T-helper 1 cell treated with Interleukin-12 subunit alpha and Interleukin-12 subunit beta and Interleukin-4 antibody, amounts not matched to agents 30 μg/mL and 1 μg/mL, for 36 hours (primary cell): Measurements from ENCODE around the gene ISOC1.
A peak's percentile ranks its signal among the peaks of the same experiment; 100 is the strongest.

Experiments
- H3K27ac Mint-ChIP-seq: one replicate; pipeline ENCODE4 v1.8.0; 2021; ENCODE audit warnings: mild to moderate bottlenecking, mixed read lengths
- H3K27me3 Mint-ChIP-seq: one replicate; pipeline ENCODE4 v1.8.0; 2021; ENCODE audit warnings: low read depth, mixed read lengths
- H3K36me3 Mint-ChIP-seq: one replicate; pipeline ENCODE4 v1.8.0; 2021; ENCODE audit warnings: low read depth, mixed read lengths
- H3K4me1 Mint-ChIP-seq: one replicate; pipeline ENCODE4 v1.8.0; 2021; ENCODE audit warnings: low read depth, mixed read lengths
- H3K4me3 Mint-ChIP-seq: one replicate; pipeline ENCODE4 v1.8.0; 2021; ENCODE audit warnings: mild to moderate bottlenecking, moderate library complexity, mixed read lengths
- H3K9me3 Mint-ChIP-seq: one replicate; pipeline ENCODE4 v1.8.0; 2021; ENCODE audit warnings: mixed read lengths

ISOC1 gene

DNA sequence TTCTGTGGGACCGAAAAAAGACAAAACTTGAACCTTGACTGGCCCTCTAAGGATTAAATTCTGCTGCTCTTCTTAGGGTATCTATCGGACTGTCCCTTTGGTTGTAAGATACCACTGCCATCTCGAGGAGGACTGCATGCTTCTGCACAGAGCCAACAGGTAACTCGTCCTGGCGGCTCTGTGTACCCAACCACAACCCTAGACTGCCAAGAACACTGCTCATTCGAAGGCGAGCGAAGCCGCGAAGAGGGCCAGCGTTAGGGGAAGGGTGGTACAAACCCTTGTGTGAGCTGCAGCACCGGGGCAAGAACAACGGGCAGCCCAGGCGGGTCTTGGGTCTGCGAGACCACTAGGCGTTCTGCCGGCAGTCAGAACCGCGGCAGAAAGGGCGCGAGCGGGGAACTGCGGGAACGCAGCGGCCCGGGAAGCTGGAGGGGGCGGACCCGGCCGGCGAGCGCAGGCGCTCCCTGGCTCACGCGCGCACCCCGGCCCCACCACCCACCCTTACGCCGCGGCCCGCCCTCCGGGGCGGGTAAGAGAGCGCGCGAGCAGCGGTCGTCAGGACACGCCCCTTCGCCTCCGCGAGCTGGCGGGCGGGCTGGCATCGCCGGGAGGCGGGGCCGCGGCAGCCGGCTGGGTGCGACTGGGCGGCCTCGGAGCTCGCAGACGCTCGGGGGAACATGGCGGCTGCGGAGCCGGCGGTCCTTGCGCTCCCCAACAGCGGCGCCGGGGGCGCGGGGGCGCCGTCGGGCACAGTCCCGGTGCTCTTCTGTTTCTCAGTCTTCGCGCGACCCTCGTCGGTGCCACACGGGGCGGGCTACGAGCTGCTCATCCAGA lies at the start of gene ISOC1:
TSS of gene ISOC1 (plus strand) at position 663 of the 837 bp plus-strand sequence. CDS start at position 681, 18 bp downstream.
- H3K27me3 Mint-ChIP-seq = peaks cover 23% of the 10 kb centered on the region
- no peaks in the 10 kb centered on the region for H3K36me3 Mint-ChIP-seq
- peak within 1 kb of the TSS; percentile 84 for H3K4me3 Mint-ChIP-seq
- peak within 1 kb of the TSS; percentile 49 for H3K27ac Mint-ChIP-seq
- H3K4me1 Mint-ChIP-seq = peaks cover 18% of the 10 kb centered on the region
- H3K9me3 Mint-ChIP-seq = no peaks in the 10 kb centered on the region

DNA sequence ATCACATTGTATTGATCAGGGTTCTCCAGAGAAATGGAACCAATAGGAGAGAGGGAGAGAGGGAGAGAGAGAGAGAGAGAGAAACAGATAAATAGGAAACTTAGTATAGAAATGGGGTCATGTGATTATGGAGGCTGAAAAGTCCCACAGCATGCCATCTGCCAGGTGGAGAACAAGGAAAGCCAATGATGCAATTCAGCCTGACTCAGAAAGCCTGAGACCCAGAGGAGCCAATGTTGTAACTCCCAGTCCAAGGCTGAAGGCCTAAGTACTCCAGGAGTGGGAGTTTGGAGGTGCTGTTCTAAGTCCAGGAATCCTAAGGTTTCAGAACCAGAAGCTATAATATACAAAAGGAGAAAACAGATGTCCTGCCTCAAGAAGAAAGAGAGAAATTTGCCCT lies 48.4 kb upstream of the ISOC1 start:
- H3K4me3 Mint-ChIP-seq = no peak overlapping the region
- no peak overlapping the region for H3K27ac Mint-ChIP-seq
- no peaks in the 10 kb centered on the region for H3K36me3 Mint-ChIP-seq

DNA sequence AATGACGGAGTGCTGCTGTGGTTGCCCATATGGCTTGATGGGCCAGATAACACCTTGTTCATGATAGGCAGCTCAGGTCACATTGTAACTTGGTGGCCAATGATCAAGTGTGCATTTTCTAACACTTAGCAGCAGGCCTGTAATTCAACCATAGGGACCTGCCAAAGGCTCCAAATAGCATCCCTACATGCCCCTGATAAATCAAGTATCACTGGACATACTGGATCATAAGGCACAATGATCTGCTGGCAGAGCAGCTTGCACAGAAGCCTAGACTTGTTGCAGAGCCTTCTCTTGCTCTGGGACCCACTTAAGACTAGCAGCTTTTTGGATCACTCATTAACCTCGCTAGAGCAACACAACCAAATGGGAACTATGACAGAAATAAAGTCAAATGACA lies 46.0 kb upstream of the ISOC1 start:
- Mint-ChIP-seq H3K4me3 (no peak overlapping the region), H3K4me1 (no peaks in the 10 kb centered on the region), H3K9me3 (peaks cover 8% of the 10 kb centered on the region), H3K36me3 (no peaks in the 10 kb centered on the region), H3K27me3 (no peaks in the 10 kb centered on the region), H3K27ac (no peak overlapping the region)

More for the DNA sequence above, 48.4 kb upstream of the ISOC1 start:
- H3K4me1 Mint-ChIP-seq = no peaks in the 10 kb centered on the region
- no peaks in the 10 kb centered on the region for H3K27me3 Mint-ChIP-seq
- H3K9me3 Mint-ChIP-seq = peaks cover 8% of the 10 kb centered on the region

DNA sequence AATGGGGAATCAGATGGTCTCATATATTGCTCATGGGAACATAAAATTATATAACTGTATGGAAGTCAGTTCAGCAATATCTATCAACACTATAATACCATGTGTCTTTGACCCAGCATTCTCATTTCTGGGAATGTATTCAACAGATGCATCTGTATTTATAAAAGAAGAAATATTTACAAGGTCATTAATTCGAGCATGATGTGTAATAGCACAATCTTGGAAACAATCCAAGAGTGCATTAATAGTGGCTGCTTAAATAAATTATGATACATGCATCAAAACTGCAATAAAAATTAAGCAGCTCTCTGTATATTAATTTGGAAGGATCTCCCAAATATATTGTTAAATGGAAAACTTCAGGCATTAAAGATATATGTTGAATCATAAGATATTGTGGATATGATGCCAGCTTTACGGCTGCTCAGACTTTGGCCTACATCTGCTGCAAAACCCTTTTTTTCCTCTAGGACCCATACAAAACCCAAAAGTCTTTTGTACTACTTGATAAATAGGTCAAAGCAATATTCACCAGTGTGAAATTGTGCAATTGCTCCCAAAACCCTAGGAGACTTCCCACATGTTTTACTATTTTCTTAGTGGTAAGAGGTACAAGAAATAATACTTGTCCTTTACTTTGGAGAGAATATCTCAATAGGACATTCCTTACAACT lies 45.3 kb upstream of the ISOC1 start:
- Mint-ChIP-seq H3K4me1 (no peaks in the 10 kb centered on the region), H3K27ac (no peak overlapping the region), H3K36me3 (no peaks in the 10 kb centered on the region), H3K27me3 (no peaks in the 10 kb centered on the region), H3K9me3 (peaks cover 5% of the 10 kb centered on the region), H3K4me3 (no peak overlapping the region)

DNA sequence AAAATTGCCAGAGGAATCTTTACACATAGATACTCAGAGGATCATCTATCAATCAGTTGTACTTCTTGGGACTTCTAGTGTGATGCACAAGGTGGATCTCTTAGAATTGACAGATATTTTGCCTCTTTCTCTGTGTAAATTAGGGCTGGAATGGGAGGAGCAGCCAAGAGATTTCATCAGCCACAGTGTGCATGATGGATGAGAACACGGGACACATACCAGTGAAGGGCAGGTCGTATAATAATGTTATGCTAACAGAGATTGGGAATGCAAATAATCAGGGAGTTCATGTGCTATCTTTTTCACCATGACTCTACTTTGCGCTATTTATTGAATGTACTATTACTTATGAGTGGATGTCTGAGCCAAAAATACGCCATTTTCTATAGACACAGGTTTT lies 43.3 kb upstream of the ISOC1 start:
- Mint-ChIP-seq H3K27me3 (no peaks in the 10 kb centered on the region), H3K4me1 (no peaks in the 10 kb centered on the region), H3K36me3 (no peaks in the 10 kb centered on the region), H3K4me3 (no peak overlapping the region), H3K9me3 (no peaks in the 10 kb centered on the region), H3K27ac (no peak overlapping the region)

DNA sequence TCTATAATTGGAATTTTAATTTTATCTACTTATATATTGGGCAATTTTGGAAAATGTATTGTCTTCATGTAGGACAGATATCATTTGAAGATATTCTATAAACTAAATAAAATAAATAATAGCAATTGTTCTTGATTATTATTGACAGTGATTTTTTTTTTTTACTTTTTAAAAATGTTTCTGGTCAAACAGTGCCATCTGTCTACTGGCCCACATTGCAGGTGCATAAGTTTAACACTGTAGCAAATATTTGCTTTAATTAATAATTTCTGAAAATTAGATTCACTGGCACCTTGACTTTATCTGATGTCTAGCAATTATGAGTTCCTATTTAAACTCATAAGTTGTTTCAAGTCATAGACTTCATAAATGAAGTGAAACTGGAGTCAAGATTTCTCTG lies 41.1 kb upstream of the ISOC1 start:
- no peaks in the 10 kb centered on the region for H3K36me3 Mint-ChIP-seq
- H3K27ac Mint-ChIP-seq = no peak overlapping the region
- no peak overlapping the region for H3K4me3 Mint-ChIP-seq
- no peaks in the 10 kb centered on the region for H3K9me3 Mint-ChIP-seq
- no peaks in the 10 kb centered on the region for H3K4me1 Mint-ChIP-seq
- H3K27me3 Mint-ChIP-seq = no peaks in the 10 kb centered on the region

DNA sequence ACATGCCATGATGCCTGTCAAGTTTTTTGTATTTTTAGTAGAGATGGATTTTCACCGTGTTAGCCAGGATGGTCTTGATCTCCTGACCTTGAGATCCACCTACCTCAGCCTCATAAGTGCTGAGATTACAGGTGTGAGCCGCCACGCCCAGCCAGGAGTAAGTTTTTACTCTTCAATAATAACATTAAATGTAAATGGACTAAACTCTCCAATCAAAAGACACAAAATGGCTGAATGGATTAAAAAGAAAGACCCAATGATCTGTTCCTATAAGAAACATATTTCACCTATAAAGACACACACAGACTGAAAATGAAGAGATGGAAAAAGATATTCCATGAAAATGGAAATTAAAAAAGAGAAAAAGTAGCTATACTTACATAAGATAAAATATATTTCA lies 37.2 kb upstream of the ISOC1 start:
- Mint-ChIP-seq H3K4me3 (no peak overlapping the region), H3K9me3 (no peaks in the 10 kb centered on the region), H3K4me1 (no peaks in the 10 kb centered on the region), H3K36me3 (no peaks in the 10 kb centered on the region), H3K27ac (no peak overlapping the region), H3K27me3 (no peaks in the 10 kb centered on the region)

DNA sequence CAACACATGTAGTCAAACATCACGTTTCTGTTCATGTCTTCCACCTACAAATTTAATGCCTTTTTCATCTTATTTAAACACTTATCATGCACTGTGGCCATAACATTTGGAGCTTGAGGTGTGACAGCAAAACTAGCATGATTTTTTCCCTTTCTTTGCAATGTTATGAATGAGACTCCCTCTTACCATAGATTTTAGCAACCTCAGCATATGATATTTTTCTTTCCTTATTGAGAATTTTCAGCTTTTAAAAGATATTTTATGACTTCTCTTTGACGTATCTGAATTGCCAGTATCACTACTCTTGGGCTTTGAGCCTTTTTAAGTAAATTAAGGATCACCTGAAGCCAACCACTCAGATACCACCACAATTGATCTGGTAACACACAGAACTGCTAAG lies 32.7 kb upstream of the ISOC1 start:
- H3K27ac Mint-ChIP-seq = no peak overlapping the region
- no peak overlapping the region for H3K4me3 Mint-ChIP-seq
- peaks cover 6% of the 10 kb centered on the region for H3K27me3 Mint-ChIP-seq
- no peaks in the 10 kb centered on the region for H3K4me1 Mint-ChIP-seq
- H3K36me3 Mint-ChIP-seq = no peaks in the 10 kb centered on the region
- H3K9me3 Mint-ChIP-seq = no peaks in the 10 kb centered on the region

DNA sequence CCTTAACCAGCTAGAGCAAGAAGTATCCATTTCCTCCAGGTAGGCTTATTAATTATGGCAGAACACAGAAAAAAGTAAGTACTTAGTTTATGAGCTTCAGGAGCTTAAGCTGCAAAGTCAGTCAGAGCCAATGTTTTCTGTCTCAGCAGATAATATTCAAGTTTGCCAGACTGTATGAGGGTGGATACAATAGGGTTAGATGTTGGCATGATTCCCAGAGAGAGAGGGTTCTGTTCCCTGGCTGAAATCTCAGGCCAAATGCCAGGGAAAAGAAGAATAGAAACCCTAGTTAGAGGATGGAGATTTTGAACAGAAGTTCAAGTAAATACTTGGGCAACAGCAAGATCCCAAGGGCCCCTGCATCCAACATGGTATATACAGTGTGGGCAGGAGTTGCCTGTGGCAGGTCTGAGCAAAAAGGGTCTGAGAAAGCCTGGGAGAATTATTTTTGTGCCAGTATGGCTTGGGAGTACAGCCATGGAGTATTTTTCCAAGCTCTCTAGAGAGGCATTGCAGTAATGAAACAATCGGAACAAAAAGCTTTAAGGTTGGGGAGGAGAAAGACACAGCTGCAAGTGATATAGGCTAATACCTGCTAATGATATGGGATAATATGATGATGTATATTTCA lies 31.0 kb upstream of the ISOC1 start:
- H3K4me3 Mint-ChIP-seq = no peak overlapping the region
- no peaks in the 10 kb centered on the region for H3K4me1 Mint-ChIP-seq
- peaks cover 6% of the 10 kb centered on the region for H3K27me3 Mint-ChIP-seq
- no peak overlapping the region for H3K27ac Mint-ChIP-seq
- H3K36me3 Mint-ChIP-seq = no peaks in the 10 kb centered on the region
- H3K9me3 Mint-ChIP-seq = no peaks in the 10 kb centered on the region

DNA sequence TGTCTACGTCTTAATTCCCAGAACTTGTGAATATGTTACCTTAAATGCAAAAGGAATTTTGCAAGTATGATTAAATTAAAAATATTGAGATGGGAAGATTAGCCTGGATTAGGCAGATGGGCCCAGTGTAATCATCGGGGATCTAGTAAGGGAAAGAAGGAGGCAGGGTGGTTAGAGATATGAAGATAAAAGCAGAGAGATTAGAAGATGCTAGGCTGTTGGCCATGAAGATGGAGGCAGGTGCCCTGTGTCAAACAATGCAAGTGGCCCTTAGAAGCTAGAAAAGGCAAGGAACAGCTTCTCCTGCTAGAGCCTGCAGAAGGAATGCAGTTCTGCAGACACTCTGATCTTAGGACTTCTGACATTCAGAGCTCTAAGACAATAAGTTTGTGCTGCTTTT lies 28.8 kb upstream of the ISOC1 start:
- Mint-ChIP-seq H3K4me1 (no peaks in the 10 kb centered on the region), H3K27ac (no peak overlapping the region), H3K4me3 (no peak overlapping the region), H3K27me3 (peaks cover 11% of the 10 kb centered on the region), H3K9me3 (no peaks in the 10 kb centered on the region), H3K36me3 (no peaks in the 10 kb centered on the region)

DNA sequence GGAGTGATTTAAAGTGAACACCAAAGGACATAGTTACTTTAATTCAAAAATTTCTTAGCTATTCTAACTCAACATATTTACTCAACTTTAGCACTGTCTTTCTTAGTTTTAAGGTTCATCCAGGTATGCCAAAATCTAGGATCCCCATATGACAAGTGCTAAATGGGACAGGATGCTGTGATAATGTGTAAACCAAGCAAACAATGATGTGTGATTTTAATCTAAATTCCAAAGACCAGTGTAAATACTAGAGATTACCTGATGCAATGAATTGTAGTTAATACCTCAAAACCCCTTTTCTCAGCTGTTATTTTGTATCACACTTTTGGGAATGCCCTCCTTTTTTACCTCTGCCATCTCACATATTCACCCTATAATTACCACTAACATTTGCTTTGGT lies 26.8 kb upstream of the ISOC1 start:
- peaks cover 11% of the 10 kb centered on the region for H3K27me3 Mint-ChIP-seq
- H3K9me3 Mint-ChIP-seq = no peaks in the 10 kb centered on the region
- H3K27ac Mint-ChIP-seq = no peak overlapping the region
- no peak overlapping the region for H3K4me3 Mint-ChIP-seq
- H3K36me3 Mint-ChIP-seq = no peaks in the 10 kb centered on the region
- no peaks in the 10 kb centered on the region for H3K4me1 Mint-ChIP-seq

DNA sequence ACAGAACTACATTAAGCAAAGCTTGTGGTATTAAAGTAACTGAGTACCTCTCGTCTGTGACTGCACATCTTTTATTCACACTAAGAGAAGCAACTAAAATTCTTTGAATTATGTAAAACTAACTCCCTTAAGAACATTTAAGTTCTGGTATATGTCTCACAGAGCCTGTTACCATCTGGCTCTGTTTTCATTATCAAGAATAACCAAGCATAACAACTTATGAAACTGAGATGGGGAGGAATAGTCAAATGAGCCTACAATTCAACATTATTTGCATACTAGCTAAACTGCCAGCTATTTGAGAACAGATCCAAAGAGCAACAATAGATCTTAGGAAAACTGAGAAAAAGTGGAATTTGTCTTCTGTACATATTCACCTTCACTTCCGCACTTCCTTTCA lies 25.3 kb upstream of the ISOC1 start:
- Mint-ChIP-seq H3K9me3 (no peaks in the 10 kb centered on the region), H3K4me3 (no peak overlapping the region), H3K4me1 (no peaks in the 10 kb centered on the region), H3K27me3 (peaks cover 8% of the 10 kb centered on the region), H3K36me3 (no peaks in the 10 kb centered on the region), H3K27ac (no peak overlapping the region)

DNA sequence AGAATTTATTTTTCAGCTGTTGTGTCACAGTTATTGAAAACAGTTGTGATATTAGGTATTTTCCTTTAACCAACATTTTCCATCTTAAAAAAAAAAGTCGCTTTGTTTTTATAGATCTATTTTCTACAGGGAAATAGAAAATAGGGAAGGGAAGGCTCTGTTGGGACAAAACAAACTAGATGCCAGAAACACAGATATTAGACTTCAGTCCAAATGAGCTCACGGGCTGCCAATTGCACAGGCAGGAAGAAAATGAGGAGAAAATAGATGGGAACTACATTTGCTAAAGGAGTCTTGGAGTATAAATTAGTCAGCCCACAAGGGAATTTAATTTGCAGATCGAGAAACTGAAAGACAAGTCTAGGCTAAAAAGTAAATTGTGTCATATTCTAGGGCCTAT lies 21.4 kb upstream of the ISOC1 start:
- Mint-ChIP-seq H3K27me3 (peaks cover 8% of the 10 kb centered on the region), H3K27ac (no peak overlapping the region), H3K36me3 (no peaks in the 10 kb centered on the region), H3K4me1 (no peaks in the 10 kb centered on the region), H3K9me3 (no peaks in the 10 kb centered on the region), H3K4me3 (no peak overlapping the region)

DNA sequence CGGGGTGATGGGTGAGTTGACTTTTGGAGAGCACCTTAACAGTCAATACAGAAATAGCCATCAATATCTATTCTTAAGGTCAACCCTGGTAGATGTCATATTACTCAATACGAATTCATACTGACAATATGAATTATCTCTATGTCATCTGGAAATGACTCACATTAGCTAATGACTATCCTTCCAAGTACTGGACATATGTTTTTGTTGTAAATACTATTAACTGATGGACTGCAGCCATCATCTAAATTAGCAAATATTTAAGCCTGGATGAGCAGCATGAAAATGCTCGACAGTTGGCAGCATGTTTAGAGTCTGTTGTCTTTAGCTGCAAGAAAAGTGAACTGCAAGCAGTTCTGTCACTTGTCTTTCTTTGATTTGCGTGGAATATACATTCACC lies 19.6 kb upstream of the ISOC1 start:
- H3K27ac Mint-ChIP-seq = no peak overlapping the region
- H3K36me3 Mint-ChIP-seq = no peaks in the 10 kb centered on the region
- H3K4me3 Mint-ChIP-seq = no peak overlapping the region
- no peaks in the 10 kb centered on the region for H3K9me3 Mint-ChIP-seq
- H3K4me1 Mint-ChIP-seq = no peaks in the 10 kb centered on the region
- H3K27me3 Mint-ChIP-seq = peaks cover 3% of the 10 kb centered on the region
